NCI-H510A (cell line): ENCODE results near the gene FKBP14.
"Not testable (repeated sequence)": the region's sequence is repeated elsewhere in the genome, so short reads cannot be mapped to it uniquely, and the experiment has no call there.

ENCODE experiments used
- DNase-seq: peaks from one replicate; lab custom pipeline; 2025; lab: John Stamatoyannopoulos, UW

Gene FKBP14

DNA sequence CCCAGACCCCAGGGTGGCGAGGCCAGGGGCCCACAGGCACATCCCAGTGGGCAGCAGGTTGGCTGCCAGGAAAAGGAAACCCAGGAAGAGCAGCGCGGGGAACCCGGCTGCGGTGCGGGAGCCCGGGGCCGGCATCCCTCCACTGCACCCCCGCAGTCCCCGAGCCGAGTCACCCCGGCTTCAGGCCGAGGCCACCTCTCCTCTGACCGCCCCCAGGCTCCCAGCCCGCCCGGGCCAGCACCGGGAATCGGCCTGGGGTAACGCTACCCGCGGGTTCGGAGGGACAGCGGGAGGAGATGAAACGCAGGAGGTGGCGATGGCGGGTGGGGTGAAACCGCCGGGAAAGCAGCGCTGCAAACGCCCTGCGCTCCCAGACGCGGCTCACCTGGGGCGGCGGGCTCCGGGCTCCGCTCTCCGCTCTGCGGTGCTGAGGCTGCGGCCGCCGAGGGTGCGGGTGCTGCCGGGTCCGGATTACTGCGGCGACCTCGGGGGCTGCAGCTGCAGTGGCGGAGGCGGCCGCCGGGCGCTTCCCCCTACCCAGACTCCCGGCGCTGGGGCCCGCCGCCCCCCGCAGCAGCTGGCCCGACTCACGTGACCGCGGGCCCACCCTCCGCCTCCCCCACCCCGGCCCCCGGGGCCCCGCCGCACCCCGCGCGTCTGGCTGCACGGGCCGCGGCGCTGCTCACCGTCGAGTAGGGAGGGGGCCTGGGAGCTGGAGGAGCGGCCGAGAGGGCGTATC is 37.1 kb downstream of the FKBP14 start, which contains the start of gene SCRN1:
Gene SCRN1 (minus strand): TSS at position 545 of the 739 bp plus-strand sequence. CDS start 20,734 bp downstream, outside the sequence.
- DNase-seq: peak; percentile 38

DNA sequence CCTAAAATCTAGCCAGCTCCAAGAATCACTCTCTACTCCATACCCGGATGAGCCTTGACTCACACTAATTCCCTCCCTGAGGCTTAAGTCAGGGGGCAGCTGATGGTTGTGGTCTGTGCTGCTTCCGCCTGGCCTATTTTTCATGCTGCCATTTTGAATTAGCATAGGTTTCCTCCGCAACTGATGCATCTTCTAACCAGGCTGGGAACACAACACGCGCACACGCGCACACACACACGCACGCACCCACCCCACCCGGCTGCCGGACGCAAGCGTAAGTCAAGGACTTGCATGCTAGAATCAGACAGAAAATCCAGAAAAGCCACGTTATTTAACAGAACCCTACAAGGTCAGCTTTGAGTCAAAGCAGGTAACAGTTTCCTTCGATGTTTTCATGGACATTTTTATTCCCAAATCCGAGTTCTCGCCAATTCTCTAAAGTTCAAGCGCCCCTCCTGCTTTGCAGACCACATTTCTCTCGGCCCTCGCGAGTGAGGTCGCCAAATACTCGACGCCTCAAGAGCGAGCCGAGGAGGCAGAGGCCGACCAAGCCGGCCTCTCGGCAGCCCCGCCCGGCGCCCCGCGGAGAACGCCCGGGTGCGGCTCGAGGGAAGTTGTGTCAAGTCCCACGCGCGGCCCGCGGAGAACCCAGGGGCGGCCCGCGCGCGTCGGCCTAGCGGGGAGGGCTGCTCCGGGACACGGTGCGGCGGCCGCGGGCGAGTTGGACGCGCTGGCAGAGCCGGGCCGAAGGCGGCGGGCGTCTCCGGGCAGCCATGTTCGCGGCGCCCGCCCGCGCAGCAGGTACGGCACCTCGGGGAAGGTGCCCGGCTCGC is 37.9 kb downstream of the FKBP14 start:
- DNase-seq: peak; percentile 17

DNA sequence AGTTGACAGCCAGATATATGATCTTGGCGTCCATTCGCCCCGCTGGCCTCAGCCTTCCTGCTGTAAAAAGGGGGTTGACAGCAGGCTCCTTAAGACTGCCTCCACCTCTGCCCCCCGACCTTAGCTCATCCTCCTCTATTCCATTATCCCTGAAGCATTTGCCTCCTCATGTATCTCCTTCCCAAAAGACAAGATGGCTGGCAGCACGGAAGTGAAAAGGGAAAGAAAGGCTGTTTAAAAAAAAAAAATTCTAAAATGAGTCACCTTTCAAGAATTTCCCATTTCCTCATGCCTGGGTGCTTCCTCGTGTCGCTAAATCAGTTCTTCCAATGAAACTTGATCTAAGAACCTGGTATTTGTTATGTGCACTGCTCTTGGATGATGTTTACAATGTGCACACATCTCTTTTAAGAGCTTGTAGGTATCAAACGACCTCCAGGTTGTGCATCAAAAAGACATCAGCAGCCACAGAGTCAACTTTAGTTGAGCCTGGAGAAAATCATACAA is 38.6 kb downstream of the FKBP14 start:
- DNase-seq: no peak

DNA sequence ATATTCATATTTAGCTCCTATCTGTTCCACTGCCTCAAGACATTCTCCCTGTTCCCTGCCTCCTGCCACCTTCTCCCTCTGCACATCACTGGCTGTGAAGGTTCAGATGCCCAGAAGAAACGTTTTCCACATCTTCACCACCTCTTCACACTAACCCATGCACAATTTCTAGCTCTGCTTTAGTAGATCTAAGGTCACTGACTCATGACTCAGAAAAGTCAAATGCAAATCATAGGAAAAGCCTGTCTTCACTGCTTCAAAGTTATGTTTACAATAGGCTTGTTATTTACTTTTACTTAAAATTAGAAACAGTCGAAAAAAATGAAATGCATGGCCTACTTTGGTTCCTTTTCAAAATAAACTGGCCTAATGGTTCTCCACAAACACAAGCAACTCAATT is 39.4 kb downstream of the FKBP14 start:
- no peak for DNase-seq

DNA sequence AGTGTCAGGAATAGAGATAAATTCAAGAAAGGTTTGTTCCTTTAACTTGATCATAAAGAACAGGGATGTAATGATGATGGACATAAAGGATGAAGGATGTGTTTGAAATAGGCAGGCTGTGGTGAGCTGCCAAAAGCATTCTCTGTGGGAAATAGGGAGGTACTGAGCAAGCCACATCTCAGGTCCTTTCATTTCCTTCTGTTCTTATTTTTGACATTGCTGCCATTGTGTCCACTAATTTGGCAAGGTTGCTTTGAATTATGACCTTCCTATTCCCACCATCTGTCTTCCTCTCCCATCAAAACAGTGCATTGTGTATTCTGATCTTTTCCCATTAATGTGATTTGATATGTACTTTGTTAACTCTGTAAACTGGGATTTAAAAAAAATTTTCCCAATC is 46.4 kb downstream of the FKBP14 start:
- no peak for DNase-seq

- DNase-seq: no peak
Measured at GRCh38 chr7:29977886-29978651, 48.4 kb downstream of the FKBP14 start.

- DNase-seq: no peak
Measured at GRCh38 chr7:29976673-29977415, 49.7 kb downstream of the FKBP14 start.

GRCh38 chr7:29976266-29976665 is 50.2 kb downstream of the FKBP14 start:
- no peak for DNase-seq

DNA sequence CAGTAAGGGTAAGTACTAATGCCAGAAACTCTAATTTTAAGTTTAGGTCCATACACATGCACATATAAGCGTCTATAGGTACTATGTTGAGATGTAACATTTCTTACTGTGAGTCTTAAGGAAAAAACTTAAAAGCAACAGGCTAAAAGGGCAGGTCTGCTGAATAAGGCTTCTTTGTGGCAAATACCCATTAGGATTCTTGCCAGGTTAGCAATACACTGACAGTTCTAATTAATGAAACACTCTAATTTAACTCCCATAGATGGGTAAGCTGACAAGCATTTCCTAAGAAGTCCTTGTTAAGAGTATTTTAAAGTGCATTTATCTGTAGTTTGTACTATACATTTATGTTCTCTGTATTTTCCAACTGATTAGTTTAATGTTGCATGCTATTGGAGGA is 50.9 kb downstream of the FKBP14 start:
- DNase-seq: no peak

DNA sequence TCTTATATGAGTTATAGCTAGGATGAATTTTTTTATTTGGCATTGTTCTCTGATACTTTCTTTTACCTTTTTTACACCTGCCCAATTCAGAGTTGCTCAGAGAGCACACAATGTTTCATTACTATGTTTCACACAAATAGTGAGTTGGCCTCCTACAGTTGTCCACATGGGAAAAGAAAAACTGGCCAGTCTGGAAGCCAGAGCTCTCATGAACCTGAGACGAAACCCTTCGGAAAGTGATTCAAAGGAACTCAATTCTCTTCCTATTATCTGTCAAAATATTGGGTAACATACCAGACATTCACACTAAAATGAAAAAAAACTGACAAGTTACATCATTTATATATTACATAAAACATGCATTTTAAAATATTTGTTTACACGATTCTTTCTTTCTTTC is 52.2 kb downstream of the FKBP14 start:
- DNase-seq: no peak

DNA sequence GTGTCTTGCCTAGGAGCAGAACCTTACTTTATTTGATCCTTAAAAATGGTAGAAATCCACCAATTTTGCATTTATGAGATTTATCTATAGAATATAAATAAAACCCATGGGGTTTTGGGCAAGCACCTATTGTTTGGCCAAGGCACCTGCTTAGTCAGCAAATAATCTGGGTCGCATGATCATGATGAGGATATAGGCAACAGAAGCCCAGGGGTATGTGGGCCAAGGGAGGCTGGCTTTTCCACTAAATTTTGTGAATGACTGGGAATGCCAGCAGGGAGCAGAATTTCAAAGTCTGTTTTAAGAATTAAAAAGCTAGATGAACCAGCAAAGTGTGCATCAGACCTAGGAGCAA is 54.2 kb downstream of the FKBP14 start:
- no peak for DNase-seq

DNA sequence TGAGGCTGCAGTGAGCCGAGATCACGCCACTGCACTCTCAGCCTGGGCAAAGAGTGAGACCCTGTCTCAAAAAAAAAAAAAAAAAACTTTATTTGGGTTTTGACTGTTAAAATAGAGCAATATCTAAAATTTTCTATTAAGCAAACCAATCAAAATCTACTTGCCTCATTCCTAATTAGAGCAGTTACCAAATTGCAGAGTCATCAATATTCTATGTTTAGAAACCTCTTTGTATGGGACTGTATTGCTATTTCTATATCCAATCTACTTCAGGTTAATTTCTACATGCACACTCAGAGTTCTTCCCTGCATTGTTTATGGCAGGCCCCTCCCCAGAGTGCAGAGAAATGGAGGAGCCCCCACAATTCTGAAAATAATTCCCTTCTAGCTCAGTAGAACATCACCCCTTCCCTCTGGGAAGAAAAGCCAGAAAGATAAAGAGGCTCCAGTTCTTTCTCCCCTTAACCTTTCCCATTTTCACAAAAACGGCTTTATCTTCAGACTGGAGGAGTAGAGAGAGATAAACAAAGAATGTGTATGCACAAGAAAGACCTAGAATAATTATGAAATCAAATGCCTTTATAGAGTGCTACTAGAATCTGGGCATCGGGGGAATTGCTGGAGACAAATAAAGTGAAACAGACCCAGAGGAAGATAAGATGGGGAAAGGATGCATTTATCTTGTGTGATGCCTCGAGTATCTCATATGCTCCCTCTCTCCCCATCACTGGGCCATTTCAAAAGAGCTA is 54.8 kb downstream of the FKBP14 start:
- DNase-seq: no peak

GRCh38 chr7:29970158-29970557 is 56.3 kb downstream of the FKBP14 start:
- no peak for DNase-seq

DNA sequence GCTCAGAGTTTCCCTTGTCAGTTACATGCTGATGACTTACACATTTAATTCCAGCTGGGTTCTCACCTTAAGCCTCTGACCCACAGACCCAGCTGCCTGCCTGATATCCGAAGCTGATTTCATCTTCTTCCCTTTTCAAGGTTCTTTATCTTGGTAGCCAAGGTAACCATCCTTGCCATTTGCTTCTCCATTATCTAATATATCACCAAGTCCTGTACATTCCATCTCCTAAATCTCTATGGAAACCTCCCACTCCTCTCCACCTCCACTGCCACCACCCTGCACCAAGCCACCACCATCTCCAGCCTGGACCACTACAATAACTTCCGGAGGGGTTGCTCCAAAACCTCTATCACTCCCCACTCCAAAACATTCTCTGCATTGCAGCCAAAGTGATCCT is 56.8 kb downstream of the FKBP14 start:
- no peak for DNase-seq

DNA sequence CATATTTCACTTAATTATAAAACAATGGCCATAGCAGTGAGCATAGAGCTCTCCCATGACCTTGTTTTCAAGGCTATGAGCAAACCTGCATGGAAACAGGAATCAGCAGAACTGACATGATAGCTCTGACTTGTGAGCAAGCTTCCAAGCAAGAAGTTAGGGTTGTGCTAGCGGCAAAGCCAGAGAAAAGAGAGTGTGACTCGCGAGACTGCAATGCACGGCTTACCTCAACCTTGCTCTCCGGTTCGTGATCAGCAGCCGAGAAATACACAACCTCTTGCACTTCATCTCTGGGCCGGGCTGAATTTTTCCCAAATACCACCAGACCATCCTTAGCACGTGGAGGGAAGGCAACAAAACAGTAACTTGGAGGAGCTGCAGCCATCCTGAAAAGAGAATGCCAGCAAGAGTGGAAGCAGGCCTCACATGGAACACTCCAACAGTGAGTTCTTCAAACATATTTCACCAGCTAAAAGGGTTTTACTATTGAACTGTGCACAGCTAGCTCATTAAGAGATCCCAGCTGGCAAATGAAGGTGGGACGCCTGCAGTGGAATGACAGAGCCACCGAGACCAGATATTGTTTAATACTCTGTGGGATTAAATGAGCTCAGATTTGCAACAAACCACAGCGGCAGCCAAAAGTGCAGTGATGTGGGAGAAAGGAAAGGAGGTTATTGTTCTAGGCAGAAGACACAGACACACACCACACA is 57.7 kb downstream of the FKBP14 start:
- DNase-seq: no peak

- no peak for DNase-seq
Measured at GRCh38 chr7:29965030-29965429, 61.5 kb downstream of the FKBP14 start.

GRCh38 chr7:29962035-29962434 is 64.5 kb downstream of the FKBP14 start:
- no peak for DNase-seq

- DNase-seq: not testable (repeated sequence)
Measured at GRCh38 chr7:29961611-29962010, 64.9 kb downstream of the FKBP14 start.
